RPMI7951 (cell line): ENCODE data around the gene TET3. TPM values are rescaled to one million over a fixed set of nuclear protein-coding genes. Genes with fewer than 3 reads are reported as not detected.

Source experiments
- DNase-seq: peaks from one replicate; pipeline ENCODE4 v3.0.0-alpha.2; 2012; ENCODE audit warnings: low read depth
- total RNA-seq: library from RNA; depleted of rRNA; stranded (reverse); fragments of >200 nt; shearing (Covaris generic); gene quantifications from 2 replicates; pipeline ENCODE4 v1.2.3, GENCODE V29; 2014; rRNA removed

The TET3 gene
- total RNA-seq, 1 experiment from 2014 or later: 3.4 TPM

GRCh38 chr2:74031221-74031620, 46.5 kb downstream of the TET3 start:
- no peak for DNase-seq

- DNase-seq: no peak
These were observed 47.2 kb downstream of the TET3 start for GRCh38 chr2:74031959-74032287.

- DNase-seq: no peak
These were observed 48.7 kb downstream of the TET3 start for GRCh38 chr2:74033375-74033774.

Other genes starting within 250 kb of the TET3 start
- gene TPRKB, start 247.6 kb upstream of the TET3 start, total RNA-seq: 165 and 179 TPM in 2 replicates
- gene DUSP11, start 204.8 kb upstream of the TET3 start, total RNA-seq: 46.5 and 49.3 TPM in 2 replicates
- gene C2orf78, start 200.7 kb upstream of the TET3 start, total RNA-seq: not detected in 2 replicates
- 39.6 and 50.2 TPM in 2 replicates for gene STAMBP, start 155.9 kb upstream of the TET3 start, total RNA-seq
- 2.0 and 2.9 TPM in 2 replicates for gene ACTG2, start 91.9 kb upstream of the TET3 start, total RNA-seq
- 161 and 169 TPM in 2 replicates for gene DGUOK, start 58.0 kb upstream of the TET3 start, total RNA-seq
- 195 and 214 TPM in 2 replicates for gene BOLA3, start 163.0 kb downstream of the TET3 start, total RNA-seq
- 174 and 192 TPM in 2 replicates for gene MOB1A, start 194.0 kb downstream of the TET3 start, total RNA-seq
- gene MTHFD2, start 213.7 kb downstream of the TET3 start, total RNA-seq: 92.6 and 113 TPM in 2 replicates